ENCODE measurements around the gene RRM2. TPM values are rescaled to one million over a fixed set of nuclear protein-coding genes. Genes with fewer than 3 reads are reported as not detected.

Gene RRM2
- total RNA-seq, 1 experiment from 2014 or later, result 163 TPM

GRCh38 chr2:10087360-10087759 is 35.2 kb upstream of the RRM2 start:
- no peak overlapping the region for H2BK15ac ChIP-seq (ENCODE audit: low read depth, low read length)
- peaks cover 13 to 15% of the 10 kb centered on the region in 2 experiments for H3K4me1 Mint-ChIP-seq
- WGBS (ENCODE audit: extremely low coverage, insufficient read length, low lambda C conversion rate), result no CpG with 5 or more reads among the region's 8 CpGs

More at GRCh38 chr2:10087360-10087759, 35.2 kb upstream of the RRM2 start:
- Histone ChIP-seq H4K20me1 (ENCODE audit: control insufficient read depth, insufficient read depth, insufficient read length) (no peaks in the 10 kb centered on the region), H3K27me3 (ENCODE audit: insufficient read depth, low read length) (no peaks in the 10 kb centered on the region), H3K9ac (ENCODE audit: extremely low read depth, insufficient read length, low read length) (no peak overlapping the region), H4K91ac (ENCODE audit: insufficient read length, low read depth, low read length) (no peak overlapping the region), H2BK12ac (ENCODE audit: insufficient read length, low read depth, low read length) (no peak overlapping the region), H3K4ac (ENCODE audit: low read depth, low read length) (no peak overlapping the region), H3K4me2 (ENCODE audit: insufficient read depth, insufficient read length, low read length) (no peak overlapping the region), H4K5ac (ENCODE audit: insufficient read length, low read depth, low read length) (no peak overlapping the region), H3T11ph (ENCODE audit: low read length) (no peak overlapping the region), H3K23me2 (ENCODE audit: insufficient read length, low read depth, low read length, poor library complexity, severe bottlenecking) (no peaks in the 10 kb centered on the region), H2BK120ac (ENCODE audit: low read depth, low read length, poor library complexity, severe bottlenecking) (no peak overlapping the region), H3K14ac (ENCODE audit: insufficient read depth, low read length) (no peak overlapping the region), H3K18ac (ENCODE audit: insufficient read length, low read depth, low read length) (no peak overlapping the region), H3K9me3 (ENCODE audit: control insufficient read depth, low read depth, low read length) (no peaks in the 10 kb centered on the region), H3K79me1 (ENCODE audit: insufficient read depth, low read depth, low read length, poor library complexity, severe bottlenecking) (no peaks in the 10 kb centered on the region), H3K23ac (ENCODE audit: insufficient read length, low read depth, low read length) (no peak overlapping the region), H3K27ac (ENCODE audit: insufficient read length, low read depth, low read length) (no peak overlapping the region), H2AK5ac (ENCODE audit: insufficient read length, low read length) (no peak overlapping the region), H4K8ac (replicated peaks; ENCODE audit: insufficient read length, low read depth, low read length) (no peak overlapping the region), H2BK20ac (ENCODE audit: low read depth, low read length, poor library complexity, severe bottlenecking) (no peak overlapping the region), H2BK5ac (ENCODE audit: insufficient read length, low read length) (no peak overlapping the region), H3K56ac (ENCODE audit: insufficient read length, low read depth, low read length) (no peak overlapping the region), H3K79me2 (ENCODE audit: insufficient read depth, low read length) (no peaks in the 10 kb centered on the region), H2AFZ (ENCODE audit: low read length) (no peak overlapping the region), H3K4me1 (ENCODE audit: insufficient read depth, low read length) (no peaks in the 10 kb centered on the region)
- H3K9me3 Mint-ChIP-seq, result no peaks in the 10 kb centered on the region
- H3K4me3 Mint-ChIP-seq, result no peak overlapping the region
- H3K27ac Mint-ChIP-seq, result no peak overlapping the region
- peaks cover 36% of the 10 kb centered on the region for H3K27me3 Mint-ChIP-seq (ENCODE audit: low read depth)
- H3K36me3 Mint-ChIP-seq (ENCODE audit: insufficient read depth in 1 of 3, low read depth in 3 of 3), result no peaks in the 10 kb centered on the region; a peak in 1 of 7 replicates
- no peak for TF ChIP-seq CTCF (conservative IDR thresholded peaks at IDR 0.05)
- no peak for DNase-seq
